HG03095 (cell line): ENCODE results near the gene PCGF3.
"Not testable (repeated sequence)": the region's sequence is repeated elsewhere in the genome, so short reads cannot be mapped to it uniquely, and the experiment has no call there.

Experiments
- ATAC-seq: cut with Tn5 transposase; IDR thresholded peaks from one replicate; pipeline ENCODE4 v1.9.1; 2021; ENCODE audit warnings: moderate library complexity; ENCODE audit not compliant: unreplicated experiment

Gene PCGF3

DNA sequence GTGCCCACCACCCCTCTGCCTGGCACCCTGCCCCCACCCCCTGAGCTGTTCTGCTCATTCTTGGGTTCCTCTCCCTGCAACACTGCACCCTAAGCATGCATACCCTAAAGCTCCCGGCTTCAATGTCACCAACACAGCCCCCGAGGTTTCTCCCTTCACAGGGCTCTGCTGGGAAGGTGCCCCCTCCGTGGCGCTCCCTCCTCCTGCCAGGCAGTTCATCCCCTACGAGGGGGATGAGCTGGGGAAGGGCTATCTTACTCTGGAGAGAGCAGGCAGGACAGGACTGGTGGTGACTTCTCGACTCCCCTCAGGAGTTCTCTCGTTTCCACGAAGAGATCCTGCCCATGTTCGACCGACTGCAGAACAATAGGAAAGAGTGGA, 38.1 kb upstream of the PCGF3 start:
- ATAC-seq: no peak

DNA sequence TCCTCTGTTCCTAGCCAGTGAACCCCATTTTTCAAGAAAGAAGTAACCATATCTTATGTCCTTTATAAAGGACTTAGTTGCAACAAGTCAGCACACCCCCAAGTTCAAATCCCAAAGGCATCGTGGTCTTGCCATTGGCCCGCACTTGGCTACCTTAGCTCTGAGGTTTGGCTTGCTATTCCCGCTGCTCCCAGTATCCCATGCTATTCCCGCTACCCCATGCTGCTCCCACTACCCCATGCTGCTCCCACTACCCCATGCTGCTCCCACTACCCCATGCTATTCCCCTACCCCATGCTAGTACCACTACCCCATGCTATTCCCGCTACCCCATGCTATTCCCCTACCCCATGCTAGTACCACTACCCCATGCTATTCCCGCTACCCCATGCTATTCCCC, 37.4 kb upstream of the PCGF3 start:
- not testable (repeated sequence) for ATAC-seq

GRCh38 chr4:669806-670559, 35.6 kb upstream of the PCGF3 start:
- ATAC-seq: not testable (repeated sequence)

DNA sequence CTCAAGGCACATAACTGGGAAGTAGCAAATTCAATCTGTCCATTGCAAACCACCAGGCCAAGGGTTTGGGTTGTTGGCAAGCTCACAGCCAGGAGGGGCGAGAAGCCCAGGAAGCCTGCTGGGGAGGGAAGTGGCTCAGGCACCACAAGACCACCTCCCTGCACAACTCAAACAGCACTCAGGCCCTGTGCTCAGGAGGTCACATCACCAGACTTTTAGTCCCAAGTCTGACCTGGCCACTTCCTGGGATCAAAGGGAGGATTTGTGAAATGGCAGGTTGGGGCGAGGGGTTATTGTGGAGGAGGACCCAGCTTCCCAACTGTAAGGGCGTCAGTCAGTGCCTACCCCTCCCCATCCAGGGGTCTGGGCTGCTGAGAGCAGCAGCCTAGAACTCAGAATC, 33.9 kb upstream of the PCGF3 start:
- no peak for ATAC-seq

- no peak for ATAC-seq
Measured at GRCh38 chr4:673349-674091, 32.1 kb upstream of the PCGF3 start.

GRCh38 chr4:674172-675035, 31.2 kb upstream of the PCGF3 start, which contains the start of the genes ATP5ME and MYL5:
Gene ATP5ME, minus strand, starts transcription at chr4:674276. Its CDS starts 29 bp downstream, at chr4:674247.
Gene MYL5, plus strand, starts transcription at chr4:674542. Its CDS starts 3,485 bp downstream, at chr4:678027.
- ATAC-seq: peak; percentile 64

- no peak for ATAC-seq
Measured at GRCh38 chr4:675036-675882, 30.4 kb upstream of the PCGF3 start.

DNA sequence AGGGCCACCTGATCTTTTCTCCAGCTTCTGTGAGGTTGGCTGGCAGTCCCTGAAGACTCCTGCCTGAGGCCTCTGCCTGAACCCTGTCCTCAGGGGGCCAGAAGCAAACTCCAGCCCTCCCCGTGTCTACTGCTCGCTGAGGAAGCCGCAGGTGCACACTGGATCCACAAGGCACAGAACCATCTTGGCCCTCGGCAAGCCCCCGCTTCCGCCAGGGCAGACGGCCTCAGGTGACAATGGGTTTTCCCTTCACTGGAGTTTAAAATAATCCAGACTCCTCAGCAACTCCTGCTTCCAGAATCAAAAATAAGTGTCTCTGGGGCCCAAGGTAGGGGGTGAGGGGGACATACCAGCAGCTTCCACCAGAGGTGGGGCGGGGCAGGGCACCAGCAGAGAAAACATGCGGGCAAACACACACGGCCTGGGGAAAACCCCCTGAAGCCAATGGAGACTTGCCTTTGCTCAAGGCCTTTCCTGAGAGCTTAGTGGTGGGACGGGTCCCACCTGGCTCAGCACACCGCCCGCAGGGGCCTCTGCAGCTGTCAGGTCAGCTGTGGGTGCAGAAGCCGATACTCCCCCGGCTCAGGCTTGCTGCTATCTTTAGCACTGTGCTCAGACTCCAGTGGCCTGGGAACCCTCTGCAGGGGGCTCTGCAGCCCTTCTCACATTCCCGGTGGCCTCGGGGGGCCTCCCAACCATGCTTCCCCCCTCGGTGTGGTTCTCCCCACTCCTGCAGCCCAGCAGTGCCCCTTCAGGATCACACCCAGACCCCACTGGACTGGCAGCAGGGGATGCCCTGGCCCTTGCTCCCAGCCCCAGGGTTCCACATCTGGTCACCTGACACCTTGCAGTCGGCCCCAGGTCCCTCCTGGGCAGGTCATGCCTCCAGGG, 29.4 kb upstream of the PCGF3 start:
- peak; percentile 32 for ATAC-seq

DNA sequence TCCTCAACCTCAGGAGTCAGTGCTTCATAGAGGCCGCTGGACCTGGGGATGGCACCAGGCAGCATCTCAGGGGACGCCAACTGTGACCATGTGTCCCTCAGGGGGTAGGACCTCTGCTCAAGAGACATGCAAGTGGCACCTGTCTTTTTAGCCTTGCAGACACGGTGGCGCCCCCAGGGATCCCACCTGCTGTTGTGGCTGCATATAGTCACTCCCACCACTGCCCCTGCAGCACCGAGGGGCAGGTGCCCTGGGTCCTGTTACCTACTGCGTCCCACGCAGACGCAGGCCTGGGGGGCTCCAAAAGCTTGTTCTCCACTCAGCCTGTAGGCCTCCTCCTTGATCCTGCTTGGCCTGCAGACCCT, 28.8 kb upstream of the PCGF3 start:
- ATAC-seq: no peak

DNA sequence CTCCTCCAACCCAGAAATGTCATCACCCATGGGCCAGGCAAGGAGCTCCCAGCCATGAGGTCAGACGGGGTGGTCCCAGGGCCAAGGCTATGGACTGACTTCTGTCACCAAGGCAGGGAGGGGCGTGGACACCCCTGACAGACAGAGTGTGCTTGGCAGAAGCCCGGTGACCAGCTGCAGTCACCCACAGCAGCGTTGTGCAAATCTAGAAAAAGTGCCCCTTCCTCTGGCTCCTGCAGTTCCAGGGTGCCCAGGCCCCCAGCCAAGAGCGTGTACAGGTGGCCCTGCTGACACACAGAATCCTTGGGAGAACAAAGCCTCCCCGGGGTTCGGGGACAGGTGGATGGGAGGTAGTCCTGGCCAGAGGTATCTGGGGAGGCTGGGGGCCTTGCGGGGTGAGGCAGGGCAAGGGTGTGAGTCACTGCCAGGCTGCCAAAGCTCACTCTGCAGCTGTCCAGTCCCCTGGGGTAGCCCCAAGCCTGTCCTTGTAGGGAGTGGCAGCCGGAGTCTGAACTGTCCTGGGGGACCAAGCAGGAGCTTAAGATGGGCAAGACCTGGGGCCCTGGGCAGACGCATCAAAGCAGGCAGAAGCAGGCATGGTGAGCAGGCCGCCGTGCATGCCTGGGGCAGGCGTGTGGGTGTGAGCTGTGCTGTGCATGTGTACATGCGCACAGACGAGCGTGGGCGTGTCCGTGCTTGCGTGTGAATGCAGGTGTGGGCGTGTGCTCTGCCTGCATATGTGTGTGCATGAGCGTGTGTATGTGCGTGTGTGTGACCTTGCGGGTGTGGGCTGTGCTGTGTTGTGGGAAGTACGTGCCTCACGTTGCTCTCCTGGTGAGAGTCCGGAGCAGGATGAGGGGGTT, 28.0 kb upstream of the PCGF3 start:
- ATAC-seq: no peak

GRCh38 chr4:678331-679103, 27.1 kb upstream of the PCGF3 start:
- ATAC-seq: no peak

DNA sequence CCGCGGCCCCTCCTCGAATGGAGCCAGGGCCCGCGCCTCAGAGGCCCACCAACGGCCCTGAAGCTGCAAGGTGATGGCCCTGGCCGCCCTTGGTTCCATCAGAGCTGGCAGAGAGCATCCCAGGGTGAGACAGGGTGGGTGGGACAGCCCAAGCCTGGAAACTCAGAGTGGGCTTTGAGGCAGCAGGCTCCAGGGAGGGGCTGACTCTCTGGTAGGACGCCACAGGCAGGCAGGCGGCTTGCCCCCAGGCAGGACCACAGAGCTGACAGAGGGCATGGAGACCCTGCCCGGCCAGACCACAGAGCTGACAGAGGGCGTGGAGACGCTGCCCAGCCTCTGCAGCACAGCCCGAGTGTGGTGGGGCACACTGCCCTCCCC, 26.5 kb upstream of the PCGF3 start:
- ATAC-seq: no peak

- ATAC-seq: no peak
Measured at GRCh38 chr4:679629-680028, 26.0 kb upstream of the PCGF3 start.

- no peak for ATAC-seq
Measured at GRCh38 chr4:680091-680490, 25.5 kb upstream of the PCGF3 start.

DNA sequence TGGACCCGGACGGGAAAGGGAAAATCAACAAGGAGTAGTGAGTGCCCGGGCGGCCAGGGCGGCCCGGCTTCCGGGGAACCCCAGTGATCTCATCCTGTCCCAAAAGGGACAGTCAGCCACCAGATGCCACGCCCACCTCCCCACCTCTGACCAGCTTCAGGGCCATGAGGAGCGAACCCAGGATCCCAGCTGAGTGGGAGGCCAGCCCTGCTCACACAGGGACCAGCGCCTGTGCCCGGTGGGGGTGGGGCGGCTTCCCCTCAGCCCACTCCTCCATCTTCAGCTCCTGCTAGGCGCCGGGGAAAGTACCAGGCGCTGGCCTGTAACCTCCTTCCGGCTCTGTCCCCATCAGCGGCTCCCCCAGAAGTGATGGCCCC, 25.1 kb upstream of the PCGF3 start:
- ATAC-seq: no peak

DNA sequence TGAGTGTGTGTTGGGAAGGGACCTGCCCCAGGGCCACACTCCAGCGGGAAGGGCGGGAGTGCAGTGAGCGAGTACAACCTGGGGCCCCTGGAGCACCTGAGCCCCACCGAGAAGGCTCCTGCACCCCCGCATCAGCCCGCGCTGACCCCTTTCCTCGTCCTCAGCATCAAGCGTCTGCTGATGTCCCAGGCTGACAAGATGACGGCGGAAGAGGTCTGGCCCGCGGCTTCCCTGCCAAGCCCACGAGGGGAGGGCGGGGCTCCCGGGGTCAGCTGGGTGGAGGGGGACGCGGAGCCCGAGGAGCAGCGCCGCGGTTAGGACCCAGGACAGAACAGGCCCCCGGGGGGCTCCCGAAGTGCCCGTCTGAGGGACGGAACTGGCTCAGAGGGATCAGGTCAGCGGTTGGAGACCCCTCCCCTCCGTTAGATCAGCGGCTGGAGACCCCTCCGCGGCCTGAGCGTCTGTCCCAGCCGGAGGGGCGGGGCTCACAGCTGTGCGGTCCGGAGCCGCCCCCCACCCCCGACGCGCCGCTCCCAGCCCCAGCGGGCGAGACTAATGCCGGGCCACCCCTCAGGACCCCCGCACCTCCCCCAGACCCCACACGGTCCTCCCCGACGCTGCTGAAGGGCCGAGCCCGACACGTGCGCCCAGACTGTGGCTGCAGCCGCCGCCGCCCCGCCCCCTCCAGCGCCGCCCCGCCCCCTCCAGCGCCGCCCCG, 24.5 kb upstream of the PCGF3 start:
- no peak for ATAC-seq

GRCh38 chr4:681736-682451, 23.7 kb upstream of the PCGF3 start:
- no peak for ATAC-seq
